ENCODE measurements around the gene INPP5A. TPM values are rescaled to one million over a fixed set of nuclear protein-coding genes. Genes with fewer than 3 reads are reported as not detected.

Gene INPP5A
- total RNA-seq, 4 donors from 2014 or later, result 16.9 to 58.2 (median 29.5) TPM

GRCh38 chr10:132626761-132627665 lies 89.4 kb downstream of the INPP5A start:
- intact Hi-C loops (cut with DNase I), result no loop called here
- WGBS, 2 donors, result 40 to 91% methylated on average over 6 to 26 of the region's 36 CpGs
- H3K27me3 ChIP-seq, result no peaks in the 10 kb centered on the region
- H3K4me1 ChIP-seq, result peaks cover 10 to 75% (median 41%) of the 10 kb centered on the region in 3 donors
- peaks cover 0 to under 1% (median under 1%) of the 10 kb centered on the region in 3 donors for H3K9me3 ChIP-seq
- peak overlapping the region in 1 of 4 donors; percentile 34 for H3K4me3 ChIP-seq
- TF ChIP-seq, protein P1, sequence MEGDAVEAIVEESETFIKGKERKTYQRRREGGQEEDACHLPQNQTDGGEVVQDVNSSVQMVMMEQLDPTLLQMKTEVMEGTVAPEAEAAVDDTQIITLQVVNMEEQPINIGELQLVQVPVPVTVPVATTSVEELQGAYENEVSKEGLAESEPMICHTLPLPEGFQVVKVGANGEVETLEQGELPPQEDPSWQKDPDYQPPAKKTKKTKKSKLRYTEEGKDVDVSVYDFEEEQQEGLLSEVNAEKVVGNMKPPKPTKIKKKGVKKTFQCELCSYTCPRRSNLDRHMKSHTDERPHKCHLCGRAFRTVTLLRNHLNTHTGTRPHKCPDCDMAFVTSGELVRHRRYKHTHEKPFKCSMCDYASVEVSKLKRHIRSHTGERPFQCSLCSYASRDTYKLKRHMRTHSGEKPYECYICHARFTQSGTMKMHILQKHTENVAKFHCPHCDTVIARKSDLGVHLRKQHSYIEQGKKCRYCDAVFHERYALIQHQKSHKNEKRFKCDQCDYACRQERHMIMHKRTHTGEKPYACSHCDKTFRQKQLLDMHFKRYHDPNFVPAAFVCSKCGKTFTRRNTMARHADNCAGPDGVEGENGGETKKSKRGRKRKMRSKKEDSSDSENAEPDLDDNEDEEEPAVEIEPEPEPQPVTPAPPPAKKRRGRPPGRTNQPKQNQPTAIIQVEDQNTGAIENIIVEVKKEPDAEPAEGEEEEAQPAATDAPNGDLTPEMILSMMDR (IDR thresholded peaks at IDR 0.05), result no peak
- TF ChIP-seq POLR2A (IDR thresholded peaks at IDR 0.05), result no peak
- H3K36me3 ChIP-seq, result no peaks in the 10 kb centered on the region
- peak overlapping the region; percentile 51 to 88 (median 82) for H3K27ac ChIP-seq
- no peak for DNase-seq

DNA sequence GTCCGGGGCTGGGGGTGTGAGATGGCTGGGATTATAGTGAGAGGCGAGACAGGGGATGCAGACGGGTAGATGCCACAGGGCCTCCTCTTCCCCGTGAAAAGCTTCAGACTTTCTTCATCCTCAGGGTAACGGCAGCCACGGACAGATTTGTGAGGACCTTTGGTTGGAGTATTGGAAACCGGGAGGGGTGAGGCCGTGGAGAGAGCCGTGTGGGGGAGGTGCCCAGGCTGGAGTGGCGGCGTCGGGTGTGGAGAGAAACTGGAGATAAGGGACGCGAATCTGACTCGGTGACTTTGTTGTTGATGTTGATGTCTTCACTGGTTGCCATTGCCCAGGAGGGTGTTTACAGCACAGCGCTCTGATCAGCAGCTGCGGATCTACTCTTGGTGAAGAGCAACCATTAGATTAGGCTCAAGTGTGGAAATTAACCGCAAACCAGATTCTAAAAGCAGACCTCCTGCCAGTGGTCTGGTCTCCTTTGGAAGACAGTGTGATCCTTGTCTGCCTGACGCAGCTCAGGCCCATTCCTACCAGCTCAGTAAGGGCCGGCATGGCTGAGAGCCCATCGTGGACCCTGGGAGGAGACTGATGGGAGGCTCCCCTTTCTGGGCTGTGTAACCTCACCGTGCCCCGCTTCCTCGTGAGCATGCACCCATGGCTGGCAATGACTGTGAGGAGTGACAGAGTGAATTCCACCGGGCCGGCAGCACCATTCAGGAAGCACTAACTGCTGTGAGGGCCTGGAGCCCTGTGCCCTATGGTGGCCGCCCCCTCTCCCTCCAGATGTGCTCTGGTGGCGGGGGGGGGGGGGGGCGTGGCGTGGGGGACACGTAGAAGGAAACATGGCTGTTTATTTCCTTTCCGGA lies 90.3 kb downstream of the INPP5A start:
- DNase-seq, result no peak
- peak overlapping the region; percentile 51 to 88 (median 82) for H3K27ac ChIP-seq
- peaks cover 13 to 84% (median 50%) of the 10 kb centered on the region in 3 donors for H3K4me1 ChIP-seq
- H3K27me3 ChIP-seq, result no peaks in the 10 kb centered on the region
- no peaks in the 10 kb centered on the region for H3K36me3 ChIP-seq
- no peaks in the 10 kb centered on the region for H3K9me3 ChIP-seq
- intact Hi-C loops (cut with DNase I), result no loop called here
- TF ChIP-seq POLR2A (IDR thresholded peaks at IDR 0.05), result peak in 1 of 4 donors; percentile 10
- TF ChIP-seq, protein P1 (IDR thresholded peaks at IDR 0.05), result no peak
- 44 to 64% methylated on average over 11 to 25 of the region's 32 CpGs for WGBS, 2 donors
- peak overlapping the region in 1 of 4 donors; percentile 34 for H3K4me3 ChIP-seq

DNA sequence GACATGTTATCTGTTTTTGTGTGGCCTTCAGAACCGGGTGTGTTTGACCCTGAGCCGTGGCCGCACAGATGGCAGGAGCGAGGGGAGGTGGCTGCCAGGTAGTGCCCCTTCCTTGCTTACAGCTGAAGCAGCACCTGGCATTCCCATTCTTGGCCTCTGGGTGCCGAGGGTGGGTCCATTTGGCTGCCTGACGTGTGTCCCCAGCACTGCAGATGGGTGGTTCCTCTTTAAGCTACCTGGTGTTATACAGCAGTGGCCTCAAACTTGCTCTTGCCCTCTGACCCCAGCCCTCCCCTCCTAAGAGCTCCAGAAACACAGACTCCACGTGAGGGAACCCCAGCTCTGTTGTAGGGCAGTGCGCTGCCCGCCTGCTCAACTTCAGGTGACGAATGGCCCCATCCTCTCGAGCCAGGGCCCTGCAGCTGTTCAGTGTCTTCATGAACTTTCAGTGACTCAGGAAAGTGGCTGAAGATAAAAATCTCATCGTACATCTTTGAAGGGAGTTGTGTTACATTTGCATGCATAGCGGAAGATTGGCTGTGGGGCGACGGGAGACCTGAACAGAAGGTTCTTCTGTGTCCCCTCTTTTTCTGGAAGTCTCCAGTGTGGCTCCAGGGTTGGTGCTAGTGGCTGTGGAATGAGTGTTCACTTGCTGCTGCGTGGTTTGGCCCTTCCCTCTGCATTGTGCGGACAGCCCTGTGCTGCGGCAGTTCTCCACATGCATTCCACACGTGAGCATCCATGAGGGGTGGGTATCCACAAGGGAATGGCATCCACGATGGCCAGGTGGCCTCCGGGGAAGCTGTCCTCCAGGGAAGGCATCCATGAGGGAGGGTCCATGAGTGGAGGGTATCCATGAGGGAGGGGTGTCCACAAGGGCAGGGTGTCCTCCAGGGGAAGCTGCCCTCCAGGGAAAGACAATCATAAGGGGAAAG lies 91.6 kb downstream of the INPP5A start:
- Histone ChIP-seq H3K36me3 (no peaks in the 10 kb centered on the region), H3K9me3 (no peaks in the 10 kb centered on the region), H3K4me3 (no peak overlapping the region), H3K27me3 (no peaks in the 10 kb centered on the region), H3K27ac (peak overlapping the region; percentile 43 to 88 (median 82)), H3K4me1 (peaks cover 14 to 97% (median 56%) of the 10 kb centered on the region in 3 donors)
- intact Hi-C loops (cut with DNase I), result no loop called here
- WGBS, 2 donors, result 82% methylated on average over 17 to 20 of the region's 21 CpGs
- no peak for DNase-seq
- TF ChIP-seq POLR2A (IDR thresholded peaks at IDR 0.05), result no peak
- TF ChIP-seq, protein P1 (IDR thresholded peaks at IDR 0.05), result no peak

- no peak for DNase-seq
- peak overlapping the region; percentile 61 to 91 (median 82) for H3K27ac ChIP-seq
- no peaks in the 10 kb centered on the region for H3K9me3 ChIP-seq
- peaks cover 18 to 97% (median 57%) of the 10 kb centered on the region in 3 donors for H3K4me1 ChIP-seq
- intact Hi-C loops (cut with DNase I), result loop anchor here (10.0 kb wide), 2 partner anchors 95 to 235 kb away; partner anchors contain the start of genes INPP5A and PWWP2B
- H3K36me3 ChIP-seq, result no peaks in the 10 kb centered on the region
- H3K4me3 ChIP-seq, result no peak overlapping the region
- TF ChIP-seq, protein P1 (IDR thresholded peaks at IDR 0.05), result no peak
- TF ChIP-seq POLR2A (IDR thresholded peaks at IDR 0.05), result no peak
- H3K27me3 ChIP-seq, result no peaks in the 10 kb centered on the region
- WGBS, 2 donors, result 84 to 95% methylated on average over 5 of the region's 5 CpGs
These were observed 92.6 kb downstream of the INPP5A start for GRCh38 chr10:132630156-132630555.
